ENCODE data around the gene SLC44A3.

DNA sequence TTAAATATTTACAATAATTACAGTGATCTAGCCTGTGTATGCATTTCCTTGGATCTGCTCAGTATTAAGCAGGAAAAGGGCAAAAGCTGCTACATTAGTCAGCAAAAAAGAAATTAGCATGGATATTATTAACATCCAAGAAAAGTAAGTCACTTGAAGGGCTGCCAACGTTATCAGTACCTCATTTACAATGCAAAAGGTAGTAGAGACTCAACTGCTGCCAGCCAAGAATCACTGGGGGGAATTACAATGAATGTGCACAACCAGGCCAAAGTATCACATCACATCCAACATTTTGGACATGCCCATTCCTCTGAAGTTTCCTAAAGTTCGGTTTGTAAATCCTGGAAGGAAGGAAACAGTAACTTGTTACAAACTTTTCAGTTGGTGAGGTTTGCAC lies 104.8 kb downstream of the SLC44A3 start:
- no peak for TF ChIP-seq SIN3A (conservative IDR thresholded peaks at IDR 0.05 in 1 of 2, IDR thresholded peaks at IDR 0.05 in 1 of 2; ENCODE audit: low read depth in 1 of 2, low read length in 2 of 2)
- TF ChIP-seq POLR2AphosphoS5 (IDR thresholded peaks at IDR 0.05; ENCODE audit: low read depth, low read length): no peak
- TF ChIP-seq MAFK (IDR thresholded peaks at IDR 0.05; ENCODE audit: low read depth, low read length): no peak
- TF ChIP-seq, protein P1, sequence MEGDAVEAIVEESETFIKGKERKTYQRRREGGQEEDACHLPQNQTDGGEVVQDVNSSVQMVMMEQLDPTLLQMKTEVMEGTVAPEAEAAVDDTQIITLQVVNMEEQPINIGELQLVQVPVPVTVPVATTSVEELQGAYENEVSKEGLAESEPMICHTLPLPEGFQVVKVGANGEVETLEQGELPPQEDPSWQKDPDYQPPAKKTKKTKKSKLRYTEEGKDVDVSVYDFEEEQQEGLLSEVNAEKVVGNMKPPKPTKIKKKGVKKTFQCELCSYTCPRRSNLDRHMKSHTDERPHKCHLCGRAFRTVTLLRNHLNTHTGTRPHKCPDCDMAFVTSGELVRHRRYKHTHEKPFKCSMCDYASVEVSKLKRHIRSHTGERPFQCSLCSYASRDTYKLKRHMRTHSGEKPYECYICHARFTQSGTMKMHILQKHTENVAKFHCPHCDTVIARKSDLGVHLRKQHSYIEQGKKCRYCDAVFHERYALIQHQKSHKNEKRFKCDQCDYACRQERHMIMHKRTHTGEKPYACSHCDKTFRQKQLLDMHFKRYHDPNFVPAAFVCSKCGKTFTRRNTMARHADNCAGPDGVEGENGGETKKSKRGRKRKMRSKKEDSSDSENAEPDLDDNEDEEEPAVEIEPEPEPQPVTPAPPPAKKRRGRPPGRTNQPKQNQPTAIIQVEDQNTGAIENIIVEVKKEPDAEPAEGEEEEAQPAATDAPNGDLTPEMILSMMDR (IDR thresholded peaks at IDR 0.05; ENCODE audit: control extremely low read depth in 1 of 3, insufficient read depth in 1 of 3, low read depth in 1 of 3, low read length in 3 of 3): no peak
- TF ChIP-seq ZNF274 (IDR thresholded peaks at IDR 0.05; ENCODE audit: borderline replicate concordance, extremely low read depth, low read length): no peak
- TF ChIP-seq, protein P2, sequence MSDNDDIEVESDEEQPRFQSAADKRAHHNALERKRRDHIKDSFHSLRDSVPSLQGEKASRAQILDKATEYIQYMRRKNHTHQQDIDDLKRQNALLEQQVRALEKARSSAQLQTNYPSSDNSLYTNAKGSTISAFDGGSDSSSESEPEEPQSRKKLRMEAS (IDR thresholded peaks at IDR 0.05): no peak
- TF ChIP-seq EZH2 (IDR thresholded peaks at IDR 0.05; ENCODE audit: low read depth, low read length, severe bottlenecking): no peak
- TF ChIP-seq CEBPB (IDR thresholded peaks at IDR 0.05; ENCODE audit: low read depth, low read length): no peak
- TF ChIP-seq TCF12 (IDR thresholded peaks at IDR 0.05; ENCODE audit: low read depth, low read length): no peak
- TF ChIP-seq SP2 (IDR thresholded peaks at IDR 0.05; ENCODE audit: low read length): no peak
- TF ChIP-seq TEAD4 (IDR thresholded peaks at IDR 0.05; ENCODE audit: low read depth, low read length): no peak

Measured in H1 (cell line).